SU-DHL-6 (cell line): ENCODE results near the gene CCDC85C.

Experiments
- H2AFZ ChIP-seq: fragments of 200-600 bp; sonication (generic); 2 replicates; pipeline ENCODE4 v1.6.1; 2014; ENCODE audit warnings: low read depth, mild to moderate bottlenecking, moderate library complexity, mixed read lengths, antibody characterized with exemption, low read length; ENCODE audit not compliant: severe bottlenecking
- H3F3A ChIP-seq: fragments of 200-600 bp; shearing (Covaris generic); 2 replicates; pipeline ENCODE4 v1.6.0; 2016; ENCODE audit warnings: antibody characterized with exemption, mild to moderate bottlenecking; ENCODE audit not compliant: insufficient read depth
- H3K27ac ChIP-seq: fragments of 200-600 bp; sonication (generic); 2 replicates; pipeline ENCODE4 v1.5.1; 2016; ENCODE audit warnings: low read depth, mild to moderate bottlenecking, low read length, moderate library complexity, mixed read lengths
- H3K27me3 ChIP-seq: fragments of 200-600 bp; sonication (generic), shearing (Covaris generic); 2 replicates; pipeline ENCODE4 v1.6.0; 2014; ENCODE audit warnings: mild to moderate bottlenecking, low read length
- H3K36me3 ChIP-seq: fragments of 200-600 bp; sonication (generic); 2 replicates; pipeline ENCODE4 v1.6.1; 2014; ENCODE audit warnings: mild to moderate bottlenecking, low read length, mixed read lengths
- H3K4me2 ChIP-seq: fragments of 300-600, 200-600 bp; shearing (Covaris generic), sonication (generic); 2 replicates; pipeline ENCODE4 v1.6.0; 2014; ENCODE audit warnings: low read length, low read depth, mild to moderate bottlenecking; ENCODE audit not compliant: poor library complexity, severe bottlenecking
- H3K4me3 ChIP-seq: fragments of 200-600 bp; sonication (generic); 2 replicates; pipeline ENCODE4 v1.5.1; 2014; ENCODE audit warnings: antibody characterized with exemption, low read length, mild to moderate bottlenecking, mixed read lengths; ENCODE audit not compliant: insufficient read depth, poor library complexity, severe bottlenecking
- H3K79me2 ChIP-seq: fragments of 200-600 bp; sonication (generic); 2 replicates; pipeline ENCODE4 v1.6.1; 2014; ENCODE audit warnings: mild to moderate bottlenecking, low read length, moderate library complexity; ENCODE audit not compliant: insufficient read depth
- H3K9ac ChIP-seq: fragments of 200-600 bp; sonication (generic); 2 replicates; pipeline ENCODE4 v1.7.0; 2014; ENCODE audit warnings: mild to moderate bottlenecking, low read length
- H3K9me2 ChIP-seq: fragments of 200-600 bp; sonication (generic); replicated peaks from 2 replicates; pipeline ENCODE4 v1.6.1; 2014; ENCODE audit warnings: low read length; ENCODE audit not compliant: insufficient read depth
- H3K9me3 ChIP-seq: fragments of 200-600 bp; sonication (generic); 2 replicates; pipeline ENCODE4 v1.6.1; 2014; ENCODE audit warnings: low read length, mixed read lengths; ENCODE audit not compliant: insufficient read depth
- H4K20me1 ChIP-seq: fragments of 200-600 bp; sonication (generic); 2 replicates; pipeline ENCODE4 v1.6.1; 2014; ENCODE audit warnings: low read depth, mild to moderate bottlenecking, antibody characterized with exemption, low read length, moderate library complexity, mixed read lengths
- EZH2phosphoT487 ChIP-seq: fragments of 200-600 bp; sonication (generic), shearing (Covaris generic); conservative IDR thresholded peaks from 2 replicates; pipeline ENCODE4 v1.6.1; 2018; ENCODE audit warnings: mild to moderate bottlenecking, antibody characterized with exemption, low read length, moderate library complexity, mixed read lengths
- TF ChIP-seq, protein P1 (sequence below): fragments of 200-600 bp; sonication (generic); IDR thresholded peaks from one replicate; pipeline ENCODE4 v1.5.1; 2017; ENCODE audit warnings: antibody characterized with exemption, mild to moderate bottlenecking, low read length, moderate library complexity; ENCODE audit not compliant: insufficient read depth, poor library complexity, severe bottlenecking

CCDC85C gene

DNA sequence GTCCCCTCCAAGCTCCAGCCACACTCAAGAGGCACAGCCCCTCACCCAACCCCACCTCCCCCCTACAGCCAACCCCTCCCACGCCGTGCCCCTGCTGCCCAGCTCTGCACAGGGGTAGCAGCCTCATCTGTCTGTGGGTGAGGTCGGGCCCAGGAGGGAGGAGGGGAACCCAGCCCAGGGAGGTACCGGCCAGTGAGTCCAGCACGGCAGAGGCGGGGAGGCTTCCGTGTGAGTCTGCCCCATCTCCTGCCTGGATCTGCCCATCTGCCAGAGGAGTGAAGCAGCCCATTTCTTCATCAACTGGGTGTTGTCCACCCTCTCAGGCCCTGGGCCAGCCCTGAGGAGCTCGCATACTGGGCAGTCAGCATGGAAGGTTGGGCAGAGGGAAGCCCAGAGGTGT is 68.6 kb downstream of the CCDC85C start:
- TF ChIP-seq, protein P1, sequence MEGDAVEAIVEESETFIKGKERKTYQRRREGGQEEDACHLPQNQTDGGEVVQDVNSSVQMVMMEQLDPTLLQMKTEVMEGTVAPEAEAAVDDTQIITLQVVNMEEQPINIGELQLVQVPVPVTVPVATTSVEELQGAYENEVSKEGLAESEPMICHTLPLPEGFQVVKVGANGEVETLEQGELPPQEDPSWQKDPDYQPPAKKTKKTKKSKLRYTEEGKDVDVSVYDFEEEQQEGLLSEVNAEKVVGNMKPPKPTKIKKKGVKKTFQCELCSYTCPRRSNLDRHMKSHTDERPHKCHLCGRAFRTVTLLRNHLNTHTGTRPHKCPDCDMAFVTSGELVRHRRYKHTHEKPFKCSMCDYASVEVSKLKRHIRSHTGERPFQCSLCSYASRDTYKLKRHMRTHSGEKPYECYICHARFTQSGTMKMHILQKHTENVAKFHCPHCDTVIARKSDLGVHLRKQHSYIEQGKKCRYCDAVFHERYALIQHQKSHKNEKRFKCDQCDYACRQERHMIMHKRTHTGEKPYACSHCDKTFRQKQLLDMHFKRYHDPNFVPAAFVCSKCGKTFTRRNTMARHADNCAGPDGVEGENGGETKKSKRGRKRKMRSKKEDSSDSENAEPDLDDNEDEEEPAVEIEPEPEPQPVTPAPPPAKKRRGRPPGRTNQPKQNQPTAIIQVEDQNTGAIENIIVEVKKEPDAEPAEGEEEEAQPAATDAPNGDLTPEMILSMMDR: no peak
- TF ChIP-seq EZH2phosphoT487: no peak
- Histone ChIP-seq H3K9me3 (no peaks in the 10 kb centered on the region), H2AFZ (no peak overlapping the region), H3K4me3 (no peak overlapping the region), H3K79me2 (no peaks in the 10 kb centered on the region), H3K36me3 (no peaks in the 10 kb centered on the region), H3F3A (no peaks in the 10 kb centered on the region), H4K20me1 (no peaks in the 10 kb centered on the region), H3K27ac (no peak overlapping the region), H3K9me2 (no peaks in the 10 kb centered on the region), H3K4me2 (no peak overlapping the region), H3K27me3 (no peaks in the 10 kb centered on the region), H3K9ac (no peak overlapping the region)

DNA sequence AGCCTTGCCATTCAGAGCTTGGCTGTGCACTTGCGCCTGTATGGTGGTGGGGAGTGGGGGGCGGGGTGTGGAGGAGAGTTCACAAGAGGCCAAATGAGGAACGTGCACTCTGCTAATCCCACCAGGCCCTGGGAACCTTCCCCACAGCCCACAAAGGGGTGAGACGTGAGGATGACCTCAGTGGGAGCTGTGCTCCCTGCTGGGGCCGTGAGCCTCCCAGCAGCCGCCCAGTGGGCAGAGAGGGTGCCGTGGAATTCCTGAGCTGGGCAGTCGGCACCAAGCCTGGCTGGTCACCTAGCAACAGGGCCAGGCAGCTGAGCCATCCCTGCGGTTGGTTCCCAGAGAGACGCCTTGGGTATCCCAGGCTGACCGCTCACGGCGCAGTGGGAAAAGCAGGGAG is 69.1 kb downstream of the CCDC85C start:
- no peaks in the 10 kb centered on the region for H3K9me2 ChIP-seq
- no peak overlapping the region for H3K27ac ChIP-seq

DNA sequence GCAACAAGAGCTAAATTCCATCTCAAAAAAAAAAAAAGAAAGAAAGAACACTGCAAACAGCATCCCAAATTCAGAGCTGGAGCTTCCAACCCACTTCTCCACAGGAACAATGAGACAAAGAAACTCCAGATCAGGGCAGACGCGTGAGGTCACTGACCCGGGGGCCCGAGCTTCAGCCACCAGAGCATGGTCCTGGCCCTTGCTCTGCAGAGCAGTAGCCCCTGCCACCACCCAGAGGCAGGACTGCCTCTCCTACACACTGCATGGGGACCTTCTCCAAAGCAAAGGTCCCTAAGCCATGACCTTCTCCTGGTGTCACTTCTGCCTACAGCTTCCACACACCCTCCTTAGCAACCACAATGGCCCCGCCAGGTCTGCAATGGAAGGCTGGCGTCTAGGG is 69.7 kb downstream of the CCDC85C start:
- Histone ChIP-seq H4K20me1 (no peaks in the 10 kb centered on the region), H3K27ac (no peak overlapping the region), H3K79me2 (no peaks in the 10 kb centered on the region), H2AFZ (no peak overlapping the region), H3K9me3 (no peaks in the 10 kb centered on the region), H3K9ac (no peak overlapping the region), H3K36me3 (no peaks in the 10 kb centered on the region), H3K4me2 (no peak overlapping the region), H3K4me3 (no peak overlapping the region), H3K27me3 (no peaks in the 10 kb centered on the region), H3K9me2 (no peaks in the 10 kb centered on the region), H3F3A (no peaks in the 10 kb centered on the region)
- TF ChIP-seq EZH2phosphoT487: no peak
- TF ChIP-seq, protein P1: no peak

More for the DNA sequence above, 69.1 kb downstream of the CCDC85C start:
- Histone ChIP-seq H3K9ac (no peak overlapping the region), H3K36me3 (no peaks in the 10 kb centered on the region), H4K20me1 (no peaks in the 10 kb centered on the region), H3K27me3 (no peaks in the 10 kb centered on the region), H3F3A (no peaks in the 10 kb centered on the region), H3K9me3 (no peaks in the 10 kb centered on the region), H3K79me2 (no peaks in the 10 kb centered on the region), H3K4me2 (no peak overlapping the region), H2AFZ (no peak overlapping the region), H3K4me3 (no peak overlapping the region)
- TF ChIP-seq EZH2phosphoT487: no peak
- TF ChIP-seq, protein P1: no peak
